GM23248 (cell line): ENCODE results near the gene FNDC3B. TPM values are rescaled to one million over a fixed set of nuclear protein-coding genes. Genes with fewer than 3 reads are reported as not detected.

Experiments used
- DNase-seq: peaks from one replicate; pipeline ENCODE4 v3.0.0-alpha.2; 2015
- H2AFZ ChIP-seq: fragments of 200-600 bp; sonication (generic); 2 replicates; pipeline ENCODE4 v1.6.1; 2016; ENCODE audit warnings: antibody characterized with exemption
- H3F3A ChIP-seq: fragments of 200-600 bp; sonication (generic); 2 replicates; pipeline ENCODE4 v1.6.1; 2016; ENCODE audit warnings: mild to moderate bottlenecking, antibody characterized with exemption, mixed run types; ENCODE audit not compliant: insufficient read depth
- H3K27ac ChIP-seq: fragments of 200-600 bp; sonication (generic); 2 replicates; pipeline ENCODE4 v1.5.1; 2016; ENCODE audit warnings: mild to moderate bottlenecking
- H3K27me3 ChIP-seq: fragments of 200-600 bp; sonication (generic); replicated peaks from 2 replicates; pipeline ENCODE4 v1.6.1; 2016; ENCODE audit warnings: mild to moderate bottlenecking; ENCODE audit not compliant: insufficient read depth
- H3K36me3 ChIP-seq: fragments of 200-600 bp; sonication (generic); 2 replicates; pipeline ENCODE4 v1.6.1; 2016; ENCODE audit warnings: low read depth, mild to moderate bottlenecking
- H3K4me1 ChIP-seq: fragments of 200-600 bp; sonication (generic); 2 replicates; pipeline ENCODE4 v1.6.1; 2016; ENCODE audit warnings: mild to moderate bottlenecking; ENCODE audit not compliant: insufficient read depth
- H3K4me2 ChIP-seq: fragments of 200-600 bp; sonication (generic); one replicate; pipeline ENCODE4 v1.6.1; 2016; ENCODE audit warnings: mild to moderate bottlenecking; ENCODE audit not compliant: unreplicated experiment
- H3K4me3 ChIP-seq: fragments of 200-600 bp; sonication (generic); 2 replicates; pipeline ENCODE4 v1.5.1; 2016; ENCODE audit warnings: mild to moderate bottlenecking
- H3K79me2 ChIP-seq: fragments of 200-600 bp; sonication (generic); 2 replicates; pipeline ENCODE4 v1.6.1; 2016; ENCODE audit warnings: mild to moderate bottlenecking; ENCODE audit not compliant: insufficient read depth
- H3K9ac ChIP-seq: fragments of 200-600 bp; sonication (generic); 2 replicates; pipeline ENCODE4 v1.6.1; 2016; ENCODE audit warnings: mild to moderate bottlenecking
- H3K9me2 ChIP-seq: fragments of 200-600 bp; sonication (generic); 2 replicates; pipeline ENCODE4 v1.6.1; 2016; ENCODE audit warnings: mixed run types, mild to moderate bottlenecking, moderate library complexity; ENCODE audit not compliant: insufficient read depth
- H3K9me3 ChIP-seq: fragments of 200-600 bp; sonication (generic); one replicate; pipeline ENCODE4 v1.6.1; 2017; ENCODE audit warnings: low read depth
- H4K20me1 ChIP-seq: fragments of 200-600 bp; sonication (generic); 2 replicates; pipeline ENCODE4 v1.6.0; 2016; ENCODE audit not compliant: insufficient read depth
- EZH2 ChIP-seq: fragments of 200-600 bp; sonication (generic); IDR thresholded peaks from 2 replicates; pipeline ENCODE4 v1.6.1; 2018; ENCODE audit warnings: antibody characterized with exemption, mild to moderate bottlenecking; ENCODE audit not compliant: insufficient read depth, poor library complexity, severe bottlenecking
- EZH2phosphoT487 ChIP-seq: fragments of 200-600 bp; sonication (generic); IDR thresholded peaks from 2 replicates; pipeline ENCODE4 v1.6.1; 2018; ENCODE audit warnings: antibody characterized with exemption, moderate library complexity, mild to moderate bottlenecking, low read depth; ENCODE audit not compliant: insufficient read depth
- WGBS, 2 experiments: methylation state at CpG; one replicate each; pipeline ENCODE4 v1.1.6; 2015 to 2017; ENCODE audit warnings: low lambda C conversion rate in 2 of 2, low coverage in 1 of 2; ENCODE audit errors: missing lambda C conversion rate in 2 of 2; 5-methylcytosine and 5-hydroxymethylcytosine counted together
- in situ Hi-C: fragments of 300-500 bp; cut with MboI; formaldehyde crosslinking; loops from 2 replicates; pipeline ENCODE4 v1.15.0; 2020
- polyA plus RNA-seq: library from polyadenylated mRNA; unstranded; fragments of >200 nt; fragmentation: Nextera tagmentation; extraction: Ambion mirVana; gene quantifications from 2 replicates; pipeline ENCODE4 v1.2.1, GENCODE V29; 2016
- total RNA-seq: library from RNA; depleted of rRNA; stranded (reverse); fragments of >200 nt; shearing (Covaris generic); gene quantifications from 2 replicates; pipeline ENCODE4 v1.2.3, GENCODE V29; 2014

The FNDC3B gene
- total and polyA plus RNA-seq, 2 experiments from 2014 or later: 85.5 to 123 TPM

DNA sequence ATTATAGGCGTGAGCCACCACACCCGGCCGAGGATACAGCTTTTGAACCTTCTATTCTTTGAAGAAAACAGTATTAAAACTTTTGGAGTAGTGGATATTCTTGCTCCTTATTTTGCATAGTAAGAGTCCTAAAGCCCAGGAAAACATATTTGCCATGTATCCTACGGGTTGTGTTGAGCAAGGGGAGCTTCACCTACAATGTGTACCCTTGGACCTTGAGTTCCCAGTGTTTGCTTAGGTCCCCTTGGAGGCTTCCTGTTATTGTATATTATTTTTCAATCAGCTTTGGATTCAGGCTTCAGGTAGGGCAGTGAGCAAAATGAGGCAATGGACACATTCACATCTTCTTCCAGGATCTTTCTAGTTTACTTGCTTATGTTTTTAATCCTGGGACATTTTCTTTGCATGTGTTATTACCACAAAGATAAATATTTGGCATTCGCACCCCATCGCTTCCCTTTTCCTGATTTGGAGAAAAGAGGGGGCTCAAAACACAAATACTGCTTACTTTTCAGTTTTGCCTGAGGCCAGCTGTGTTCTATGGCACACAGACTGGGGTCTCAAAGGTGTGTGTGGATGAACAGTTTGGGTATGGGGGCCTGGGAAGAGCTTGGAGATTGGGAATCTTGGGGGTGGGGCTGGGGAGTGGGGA is 88.7 kb downstream of the FNDC3B start:
- no peak overlapping the region for H2AFZ ChIP-seq
- no peak for TF ChIP-seq EZH2
- TF ChIP-seq EZH2phosphoT487: no peak
- H3K27me3 ChIP-seq: no peaks in the 10 kb centered on the region
- H3K4me1 ChIP-seq: peaks cover 63% of the 10 kb centered on the region
- 86 to 89% methylated on average over 6 of the region's 6 CpGs for WGBS, 2 experiments
- peaks cover 69% of the 10 kb centered on the region for H3F3A ChIP-seq
- H3K9ac ChIP-seq: no peak overlapping the region
- H3K27ac ChIP-seq: peak overlapping the region; percentile 97; the same call in 1 of the 2 replicates
- no peaks in the 10 kb centered on the region for H3K9me2 ChIP-seq
- no peak for DNase-seq
- H3K4me2 ChIP-seq: no peak overlapping the region
- peaks cover 27% of the 10 kb centered on the region; the same call in 1 of the 2 replicates for H3K36me3 ChIP-seq
- no peaks in the 10 kb centered on the region for H3K9me3 ChIP-seq
- 0 out of 2 replicates have a peak, but pooled peaks cover 4% of the 10 kb centered on the region for H4K20me1 ChIP-seq
- in situ Hi-C loops: no loop called here
- no peak overlapping the region for H3K4me3 ChIP-seq
- H3K79me2 ChIP-seq: peaks cover 95% of the 10 kb centered on the region

DNA sequence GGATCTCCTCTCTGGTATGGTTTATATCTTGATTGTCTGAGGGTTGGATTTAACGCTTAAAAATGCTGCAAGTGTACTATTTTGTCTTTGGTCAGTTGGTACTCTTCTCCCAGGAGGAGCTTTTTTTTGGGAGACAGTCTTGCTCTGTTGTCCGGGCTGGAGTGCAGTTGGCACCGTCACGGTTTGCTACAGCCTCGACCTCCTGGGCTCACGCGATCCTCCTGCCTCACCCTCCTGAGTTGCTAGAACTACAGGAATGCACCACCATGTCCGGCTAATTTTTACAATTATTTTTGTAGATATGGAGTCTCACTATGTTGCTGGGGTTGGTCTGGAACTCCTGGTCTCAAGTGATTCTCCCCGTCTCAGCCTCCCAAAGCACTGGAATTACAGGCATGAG is 89.5 kb downstream of the FNDC3B start:
- peak overlapping the region; percentile 97 for H3K27ac ChIP-seq
- no peaks in the 10 kb centered on the region for H3K9me2 ChIP-seq
- in situ Hi-C loops: no loop called here
- TF ChIP-seq EZH2 (no peak), EZH2phosphoT487 (no peak)
- H3K79me2 ChIP-seq: peaks cover 95% of the 10 kb centered on the region
- peaks cover 74% of the 10 kb centered on the region for H3F3A ChIP-seq
- peaks cover 24% of the 10 kb centered on the region; the same call in 1 of the 2 replicates for H3K36me3 ChIP-seq
- H3K9ac ChIP-seq: peak overlapping the region; percentile 80; the same call in 1 of the 2 replicates
- DNase-seq: no peak
- 89 to 93% methylated on average over 9 of the region's 9 CpGs for WGBS, 2 experiments
- H3K4me1 ChIP-seq: peaks cover 63% of the 10 kb centered on the region
- peak overlapping the region; percentile 66 for H3K4me2 ChIP-seq
- H2AFZ ChIP-seq: no peak overlapping the region
- H4K20me1 ChIP-seq: 0 out of 2 replicates have a peak, but pooled peaks cover 4% of the 10 kb centered on the region
- H3K27me3 ChIP-seq: no peaks in the 10 kb centered on the region
- H3K9me3 ChIP-seq: no peaks in the 10 kb centered on the region
- no peak overlapping the region for H3K4me3 ChIP-seq

DNA sequence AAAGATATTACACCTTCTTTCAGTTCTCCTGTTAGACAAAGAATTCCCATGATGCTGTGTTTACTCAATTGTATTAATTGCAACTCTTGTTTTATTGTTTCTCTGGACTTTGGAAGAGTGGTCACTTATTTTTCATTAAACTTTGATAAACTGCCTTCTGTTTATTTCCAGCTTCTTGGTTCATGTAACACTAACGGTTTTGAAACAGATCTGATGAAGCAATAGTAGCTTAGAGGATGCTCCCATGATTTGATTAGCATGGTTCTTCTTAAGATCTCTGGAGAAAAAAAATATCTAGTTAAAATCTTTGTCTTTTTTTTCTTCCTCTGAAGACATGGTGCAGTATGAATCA is 90.1 kb downstream of the FNDC3B start:
- in situ Hi-C loops: no loop called here
- no peaks in the 10 kb centered on the region for H3K9me2 ChIP-seq
- peaks cover 64% of the 10 kb centered on the region for H3K4me1 ChIP-seq
- no peaks in the 10 kb centered on the region for H3K27me3 ChIP-seq
- peak overlapping the region; percentile 66 for H3K4me2 ChIP-seq
- DNase-seq: no peak
- H3K27ac ChIP-seq: peak overlapping the region; percentile 97
- 0 out of 2 replicates have a peak, but pooled peaks cover 4% of the 10 kb centered on the region for H4K20me1 ChIP-seq
- peaks cover 95% of the 10 kb centered on the region for H3K79me2 ChIP-seq
- no peak overlapping the region for H2AFZ ChIP-seq
- 0% methylated on average over 1 of the region's 1 CpG for WGBS, 2 experiments
- H3K9ac ChIP-seq: peak overlapping the region; percentile 80
- H3K9me3 ChIP-seq: no peaks in the 10 kb centered on the region
- H3F3A ChIP-seq: peaks cover 74% of the 10 kb centered on the region
- H3K36me3 ChIP-seq: peaks cover 18% of the 10 kb centered on the region
- peak overlapping the region; percentile 24; the same call in 1 of the 2 replicates for H3K4me3 ChIP-seq
- TF ChIP-seq EZH2 (no peak), EZH2phosphoT487 (no peak)

DNA sequence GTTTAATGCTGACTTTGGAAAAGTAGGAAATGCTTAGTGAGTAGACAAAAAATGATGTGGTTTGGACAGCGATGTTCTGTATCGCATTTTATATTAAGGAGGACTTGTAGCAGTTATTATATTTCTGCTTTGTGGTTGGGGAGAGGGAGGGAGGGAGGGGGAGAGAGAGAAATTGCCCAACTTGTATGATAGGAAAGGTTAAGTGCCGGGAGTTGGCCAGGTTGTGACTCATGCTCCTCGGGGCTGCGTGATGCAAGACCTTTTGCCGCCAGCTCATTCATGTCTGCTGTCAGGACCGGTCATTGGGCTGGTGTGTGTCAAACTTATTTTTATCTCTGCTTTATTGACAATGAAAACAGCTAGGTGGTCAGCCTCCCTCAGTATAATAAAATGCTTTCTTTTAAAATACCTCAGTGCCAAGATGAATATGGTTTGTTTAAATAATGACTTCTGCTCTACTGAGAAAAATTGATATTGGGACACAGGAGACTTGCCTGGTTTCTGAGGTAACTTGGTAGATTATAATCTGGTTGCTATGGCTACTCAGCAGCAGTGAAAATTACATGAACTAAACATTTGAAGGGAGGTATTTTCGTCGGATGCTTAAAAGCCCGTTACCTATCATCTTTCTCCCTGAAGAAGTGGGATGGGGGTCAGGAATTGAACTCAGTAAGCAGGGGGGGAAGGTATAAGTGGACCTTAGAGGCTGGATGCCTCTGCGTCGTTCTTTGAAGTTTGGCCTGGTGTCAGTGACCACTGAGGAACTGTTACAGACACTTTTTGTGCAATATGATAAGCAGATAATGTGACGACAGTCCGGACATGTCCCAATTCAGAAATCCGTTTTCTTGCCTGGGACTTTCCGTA is 90.7 kb downstream of the FNDC3B start:
- WGBS, 2 experiments: 24 to 25% methylated on average over 16 of the region's 16 CpGs

More for the DNA sequence above, 90.7 kb downstream of the FNDC3B start:
- Histone ChIP-seq H3K9ac (peak overlapping the region; percentile 80), H3K9me2 (no peaks in the 10 kb centered on the region), H4K20me1 (0 out of 2 replicates have a peak, but pooled peaks cover 4% of the 10 kb centered on the region), H2AFZ (no peak overlapping the region), H3K4me2 (peak overlapping the region; percentile 47), H3K4me1 (peaks cover 70% of the 10 kb centered on the region), H3F3A (peaks cover 75% of the 10 kb centered on the region), H3K9me3 (no peaks in the 10 kb centered on the region), H3K27ac (peak overlapping the region; percentile 97), H3K36me3 (peaks cover 16% of the 10 kb centered on the region), H3K79me2 (peaks cover 95% of the 10 kb centered on the region), H3K4me3 (no peak overlapping the region), H3K27me3 (no peaks in the 10 kb centered on the region)
- peak; percentile 98 for DNase-seq
- in situ Hi-C loops: no loop called here
- TF ChIP-seq EZH2phosphoT487 (no peak), EZH2 (no peak)
